Left renal cortex interstitium (tissue), 4 donors: ENCODE results near the gene ZFAND2B. TPM values are rescaled to one million over a fixed set of nuclear protein-coding genes. Genes with fewer than 3 reads are reported as not detected.

ENCODE experiments used
- DNase-seq, 4 donors: peaks; one replicate each; pipeline ENCODE4 v3.0.0-alpha.2; 2013; ENCODE audit warnings: low read depth in 4 of 4, low spot score in 2 of 4, missing footprints in 1 of 4
- polyA plus RNA-seq, 4 donors: library from polyadenylated mRNA; unstranded; fragments of 120-200 nt; gene quantifications; one replicate each; pipeline ENCODE4 v1.2.1, GENCODE V29; 2013; ENCODE audit not compliant: insufficient read length in 4 of 4

Gene ZFAND2B
- 10 to 100 TPM; 34.0 to 51.5 (median 43.8) TPM for polyA plus RNA-seq

DNA sequence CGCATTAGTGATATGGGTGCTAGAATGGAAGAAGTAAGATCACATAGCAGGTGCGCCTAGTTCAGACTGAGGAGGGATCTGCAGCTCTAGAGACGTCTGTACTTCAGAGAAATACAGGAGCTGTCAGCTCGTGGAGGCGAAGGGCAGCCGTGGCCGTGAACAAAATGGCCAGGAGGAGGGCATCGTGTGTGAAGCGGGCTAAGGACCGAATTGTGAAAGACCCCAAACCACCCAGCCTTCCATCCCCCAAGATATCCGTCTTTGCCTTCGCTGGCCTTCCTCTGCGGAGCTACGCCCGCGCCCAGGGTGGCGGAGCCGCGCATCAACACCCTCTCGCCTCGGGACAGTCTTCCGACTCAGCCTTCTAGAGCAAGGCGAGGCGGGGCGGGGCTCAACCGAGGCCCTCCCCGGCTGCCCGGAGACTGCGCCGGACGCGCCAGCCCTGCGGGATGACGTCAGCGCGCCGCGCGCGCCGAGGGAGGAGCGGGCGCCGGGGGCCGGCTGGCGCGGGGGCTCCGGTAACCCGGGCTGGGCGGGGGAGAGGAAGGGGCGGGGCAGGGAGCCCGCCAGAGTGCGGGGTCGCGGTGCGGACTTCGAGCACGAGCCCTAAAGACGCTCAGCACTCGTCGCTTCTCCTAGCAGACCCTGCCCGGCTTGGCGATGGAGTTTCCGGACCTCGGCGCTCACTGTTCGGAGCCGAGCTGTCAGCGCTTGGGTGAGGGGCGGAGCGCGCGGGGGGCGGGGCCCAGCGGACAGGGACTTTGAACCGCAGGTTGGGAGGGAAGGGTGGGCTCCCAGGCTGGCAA, at the start of gene ZFAND2B:
ZFAND2B (plus strand) TSS at position 455 of the 806 bp plus-strand sequence; CDS start at position 661, 206 bp downstream.
- DNase-seq: peak; percentile 86 to 93 (median 90)

DNA sequence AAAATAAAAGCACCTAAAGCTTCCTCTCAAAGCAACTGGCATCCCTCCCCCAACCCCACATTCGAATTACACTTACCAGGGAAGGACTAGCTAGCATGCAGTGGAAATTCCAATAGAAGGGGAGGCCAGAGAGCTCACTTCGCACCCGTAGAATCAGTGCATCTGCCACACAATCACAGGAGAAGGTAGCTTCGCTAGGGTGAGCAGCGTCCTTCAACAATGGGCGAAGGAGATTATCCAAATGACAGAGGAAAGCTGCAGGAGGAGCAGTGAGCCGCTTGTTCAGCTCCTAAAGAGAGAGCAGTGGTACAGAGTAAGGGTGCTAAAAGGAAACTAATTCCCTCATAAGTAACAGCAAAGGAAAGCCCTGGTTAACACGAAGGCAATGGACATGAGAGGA, 49.2 kb upstream of the ZFAND2B start:
- DNase-seq: no peak

DNA sequence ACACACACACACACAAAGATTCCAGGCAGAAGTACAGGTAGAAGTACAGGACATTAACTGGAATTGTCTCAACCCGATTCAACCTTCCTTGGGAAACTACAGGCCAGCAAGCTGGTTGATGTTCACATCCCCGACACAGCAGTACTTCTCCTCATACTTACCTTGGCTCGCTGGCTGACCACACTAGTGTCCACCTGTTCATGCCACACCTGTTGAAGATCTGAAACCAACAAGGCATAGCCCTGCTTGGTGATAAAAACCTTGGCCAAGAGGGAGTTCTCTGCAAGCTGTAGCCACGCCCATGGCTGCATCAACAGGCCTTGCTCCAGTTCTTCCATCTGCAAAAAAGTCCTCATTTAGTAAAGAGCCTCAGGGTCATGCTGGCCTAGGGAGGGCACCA, 48.6 kb upstream of the ZFAND2B start:
- no peak for DNase-seq

DNA sequence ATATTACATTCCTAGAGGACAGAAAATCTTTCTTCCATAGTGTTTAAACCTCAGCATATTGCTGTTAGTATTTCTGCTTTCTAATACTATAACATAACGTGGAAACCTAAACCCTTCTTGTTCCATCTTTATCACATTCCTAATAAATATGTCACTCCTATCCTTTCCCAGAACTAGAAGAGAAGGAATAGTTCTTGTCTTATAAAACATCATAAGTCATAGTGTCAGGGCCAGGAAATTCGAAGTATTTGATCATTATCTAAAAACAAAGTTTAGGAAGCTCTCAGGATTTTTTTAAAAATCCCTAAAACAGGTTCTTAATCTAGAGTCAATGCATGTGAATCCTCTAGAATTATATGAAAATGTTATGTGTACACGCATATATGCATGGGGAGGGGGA, 48.0 kb upstream of the ZFAND2B start:
- DNase-seq: no peak

DNA sequence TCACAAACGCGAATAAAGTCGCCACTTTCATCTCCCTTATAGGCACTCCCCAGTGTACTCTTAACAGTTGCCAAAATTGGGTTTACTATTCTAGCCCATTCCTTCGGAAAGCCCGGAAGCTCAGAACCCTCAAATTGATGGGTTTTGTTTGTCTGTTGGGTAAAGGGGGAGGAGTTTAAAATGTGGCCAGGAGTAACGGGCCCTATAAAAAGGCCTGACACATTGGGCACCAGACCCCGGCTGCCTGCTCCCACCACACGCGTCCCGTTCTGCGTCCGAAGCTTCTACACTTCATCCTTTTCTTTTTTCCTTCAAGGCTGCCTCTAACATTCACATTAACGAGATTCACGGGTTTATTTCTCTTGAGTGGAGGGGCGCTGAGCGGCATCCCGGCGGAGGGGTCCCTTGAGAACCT, 46.8 kb upstream of the ZFAND2B start:
- DNase-seq: no peak

DNA sequence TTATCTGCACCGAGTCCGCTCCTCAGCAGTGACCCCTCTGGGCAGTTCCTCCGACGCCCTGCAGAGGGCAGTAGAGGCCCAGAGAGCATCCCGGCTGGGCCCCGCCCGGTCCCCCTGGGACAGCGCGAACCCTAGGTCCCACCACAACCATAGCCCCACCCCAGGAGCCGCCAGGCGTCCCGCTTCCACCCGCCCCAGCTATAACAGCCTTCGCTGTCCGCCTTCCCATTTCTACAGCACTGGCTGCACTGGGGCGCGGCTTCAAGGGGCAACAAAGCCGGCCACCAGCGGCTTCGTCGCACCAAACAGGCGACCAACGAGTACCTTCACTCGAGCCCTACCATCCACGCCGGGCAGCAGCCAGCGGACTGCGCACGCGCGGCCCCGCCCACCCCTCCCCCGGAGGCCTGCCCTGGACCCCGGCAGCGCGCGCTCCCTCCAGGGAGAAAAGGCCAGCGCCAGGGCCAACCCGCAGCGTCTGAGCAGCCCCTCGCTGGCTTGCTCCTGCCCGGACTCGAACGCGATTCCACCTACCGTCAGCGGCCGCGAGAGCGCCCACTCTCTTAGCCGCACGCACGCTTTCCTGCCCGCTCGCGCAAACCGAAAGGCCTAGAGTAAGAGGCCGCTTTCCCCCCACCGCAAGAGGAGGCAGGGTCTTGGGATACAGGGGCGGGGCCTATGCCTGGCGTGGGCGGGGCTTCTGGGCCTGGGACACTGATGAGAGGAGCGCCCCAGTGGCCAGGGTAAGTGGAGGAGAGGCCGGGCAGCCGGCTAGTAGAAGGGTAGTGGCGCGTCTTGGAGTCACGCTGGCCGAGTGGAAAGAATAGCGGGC, 46.2 kb upstream of the ZFAND2B start, which contains the start of gene NHEJ1:
NHEJ1 (minus strand) TSS at position 630 of the 832 bp plus-strand sequence. CDS start 2,453 bp downstream, outside the sequence.
- peak in 3 of 4 donors; percentile 85 to 90 (median 89) for DNase-seq

DNA sequence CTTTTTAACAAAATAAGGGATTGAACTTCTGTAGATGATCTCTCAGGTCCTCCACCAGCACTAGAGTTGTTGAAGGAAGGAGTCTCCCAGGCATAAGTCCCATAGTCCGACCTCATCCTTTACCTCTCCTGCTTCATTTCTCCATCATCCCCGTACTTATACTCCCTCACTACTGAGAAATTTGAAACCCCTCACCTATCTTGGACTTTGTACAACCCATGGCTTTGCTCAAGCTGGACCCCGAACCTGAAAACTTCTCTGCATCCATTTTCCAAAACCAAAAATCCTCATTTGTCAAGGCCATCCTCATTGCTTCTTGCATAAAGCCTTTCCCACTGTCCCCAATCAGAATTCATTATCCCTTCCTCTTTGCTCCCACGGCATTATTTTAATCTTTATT, 45.5 kb upstream of the ZFAND2B start:
- no peak for DNase-seq

- DNase-seq: no peak
Measured at GRCh38 chr2:219163156-219163555, 43.4 kb upstream of the ZFAND2B start.

DNA sequence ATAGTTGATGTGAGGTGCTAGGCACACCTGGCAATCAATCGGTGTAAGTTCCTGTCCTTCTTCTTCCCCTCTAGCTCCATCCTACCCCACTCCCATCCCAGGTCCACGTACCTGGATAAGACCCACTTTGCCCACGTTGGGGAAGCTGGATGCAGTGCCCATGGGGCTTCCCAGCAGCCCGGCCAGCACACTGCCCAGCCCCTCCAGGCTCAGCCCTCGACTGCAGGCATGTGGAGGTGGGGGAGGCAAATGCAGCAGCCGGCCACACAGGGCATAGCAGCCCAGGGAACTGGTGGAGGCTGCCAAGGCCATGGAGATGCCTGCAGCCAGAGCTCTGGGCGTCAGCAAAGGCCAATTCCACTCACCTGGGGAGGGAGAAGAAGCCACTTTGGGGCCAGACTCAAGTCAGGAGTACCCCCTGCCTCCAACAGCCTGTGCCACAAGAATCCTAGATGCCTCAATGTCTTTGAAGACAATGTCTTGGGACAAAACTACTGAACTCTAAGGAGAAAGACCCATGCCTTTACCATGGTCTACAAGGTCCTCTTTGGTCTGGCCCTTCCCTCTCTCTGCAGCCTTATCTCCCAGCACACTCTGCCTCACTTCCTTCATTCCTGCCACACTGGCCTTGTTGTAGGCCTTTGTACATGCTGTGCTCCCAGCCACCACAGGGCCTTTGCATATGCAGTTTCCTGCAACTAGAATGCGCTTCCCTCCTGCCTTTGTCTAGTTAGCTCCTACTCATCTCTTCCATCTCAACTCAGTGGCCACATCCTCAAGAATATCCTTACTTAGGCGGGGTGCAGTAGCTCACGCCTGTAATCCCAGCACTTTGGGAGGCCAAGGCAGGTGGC, 41.3 kb upstream of the ZFAND2B start:
- no peak for DNase-seq

DNA sequence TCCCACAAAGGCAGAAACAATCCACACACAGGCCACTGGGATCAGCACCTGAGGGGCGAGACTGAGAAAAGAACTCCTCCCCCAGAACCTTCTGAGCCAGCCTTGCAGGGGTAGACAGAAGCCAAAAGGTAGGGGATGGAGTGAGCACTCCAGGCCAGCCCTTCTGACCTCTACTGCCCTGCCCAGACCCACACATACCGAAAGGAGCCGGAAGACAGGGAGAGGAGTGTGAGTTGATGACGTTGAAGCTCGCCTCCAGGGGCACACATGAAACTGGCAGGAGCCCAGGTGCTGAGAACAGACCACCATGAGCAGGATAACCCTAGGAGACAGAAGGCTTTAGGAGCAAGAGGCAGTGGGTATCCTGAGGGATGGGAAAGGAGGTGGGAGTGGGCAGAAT, 38.6 kb upstream of the ZFAND2B start:
- DNase-seq: no peak

DNA sequence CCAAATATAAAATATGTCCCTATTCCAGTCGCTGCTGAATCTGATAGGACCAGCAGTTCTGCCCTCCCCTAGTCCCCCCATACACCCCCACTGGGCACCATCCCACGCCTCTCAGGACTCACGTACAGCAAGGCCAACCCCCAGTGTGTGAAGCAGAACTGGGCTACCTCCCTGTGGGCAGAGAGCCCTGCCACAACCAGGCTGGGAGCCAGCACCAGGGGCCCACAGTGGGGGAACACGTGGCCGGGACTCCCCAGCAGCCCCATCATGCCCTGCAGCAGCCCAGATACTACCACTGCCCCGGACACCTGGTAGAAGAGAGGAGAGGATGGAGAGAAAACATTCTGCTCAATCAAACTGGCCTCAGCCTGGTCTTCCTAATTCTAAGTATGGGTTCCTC, 38.1 kb upstream of the ZFAND2B start:
- DNase-seq: no peak

GRCh38 chr2:219168932-219169331, 37.6 kb upstream of the ZFAND2B start:
- DNase-seq: no peak

GRCh38 chr2:219169930-219170654, 36.5 kb upstream of the ZFAND2B start, which contains the start of gene SLC23A3:
TSS of gene SLC23A3 (minus strand) at chr2:219170029. CDS start at chr2:219169984, 45 bp downstream.
- no peak for DNase-seq

DNA sequence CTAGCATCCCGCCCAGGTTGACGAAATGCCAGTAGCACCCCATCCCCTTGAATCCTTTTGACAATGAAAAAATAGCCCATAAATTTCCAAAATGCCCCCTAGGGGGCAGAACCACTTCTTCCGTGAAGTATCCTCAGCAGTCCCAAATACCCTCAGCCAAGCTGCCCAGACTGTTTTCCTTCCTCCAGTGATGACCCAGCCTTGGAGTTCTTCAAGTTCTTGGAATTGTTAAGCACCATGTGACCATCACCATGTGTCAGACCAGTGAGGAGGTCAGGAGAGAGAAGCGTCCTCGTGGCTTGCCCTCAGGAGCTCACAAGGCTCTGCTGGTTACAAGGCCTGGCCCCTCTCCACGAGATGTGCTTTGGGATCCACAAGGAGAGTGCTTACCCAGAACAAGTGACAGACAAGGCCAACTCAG, 35.3 kb upstream of the ZFAND2B start:
- peak in 2 of 4 donors; percentile 8 to 31 for DNase-seq

DNA sequence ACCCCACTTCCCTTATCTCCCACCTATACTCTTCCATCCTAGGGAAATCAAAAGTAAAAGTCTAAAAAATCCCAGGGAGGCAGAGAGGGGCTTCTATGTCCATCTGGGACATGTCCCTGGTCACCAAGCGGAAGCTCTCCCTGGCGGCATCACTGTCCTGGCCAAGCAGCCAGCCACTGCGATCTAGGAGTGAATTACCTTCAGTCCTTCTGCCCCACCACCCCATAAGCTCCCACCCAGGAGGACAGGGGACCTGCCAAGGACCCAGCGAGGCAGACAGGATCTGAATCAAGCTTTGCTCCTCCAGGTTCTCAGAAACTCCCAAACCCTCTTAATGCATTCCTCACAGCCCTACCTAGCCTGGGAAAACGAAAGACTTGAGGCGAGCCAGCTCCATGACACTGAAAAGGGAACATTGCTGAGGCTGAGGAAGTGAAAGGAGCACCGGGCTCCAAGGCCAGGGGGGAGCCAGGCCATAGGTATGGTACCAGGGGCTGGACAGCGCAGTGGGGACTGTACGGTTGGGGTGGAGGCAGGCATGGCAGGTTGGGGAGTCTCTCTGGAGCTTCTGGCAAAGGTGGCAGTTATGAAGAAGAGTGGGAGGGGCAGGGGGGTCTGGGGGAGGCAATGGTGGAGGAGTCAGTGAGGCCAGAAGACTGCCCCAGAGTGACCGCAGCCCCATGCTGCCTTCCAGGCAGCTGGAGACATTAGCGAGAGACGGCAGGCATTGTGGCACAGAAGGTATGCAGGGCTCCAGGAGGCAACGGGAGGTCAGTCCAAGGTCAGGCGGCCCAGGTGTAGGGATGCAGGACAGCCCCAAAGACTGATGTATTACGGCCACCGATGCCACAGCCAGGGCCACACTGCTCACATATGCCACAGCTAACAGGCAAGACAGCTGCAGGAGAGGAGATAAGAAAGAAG, 34.1 kb upstream of the ZFAND2B start:
- no peak for DNase-seq

DNA sequence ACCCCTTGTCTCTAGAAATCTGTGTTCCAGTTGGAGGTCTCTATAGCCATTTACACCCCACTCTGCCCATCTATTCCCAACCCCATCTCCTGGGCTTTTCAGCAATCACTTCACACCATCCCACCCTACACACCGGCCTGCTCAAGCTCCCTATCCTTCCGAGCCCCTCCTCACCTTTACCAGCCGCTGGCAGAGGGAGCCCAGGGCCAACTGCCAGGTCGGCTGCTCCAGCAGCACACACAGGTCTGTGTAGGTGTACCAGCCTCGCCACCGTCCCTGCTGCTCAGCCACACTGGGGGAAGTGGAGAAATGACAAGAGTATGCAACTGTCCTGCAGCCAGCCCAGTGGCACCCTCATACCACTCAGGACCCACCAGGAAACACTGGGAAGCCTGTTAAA, 33.4 kb upstream of the ZFAND2B start:
- no peak for DNase-seq

DNA sequence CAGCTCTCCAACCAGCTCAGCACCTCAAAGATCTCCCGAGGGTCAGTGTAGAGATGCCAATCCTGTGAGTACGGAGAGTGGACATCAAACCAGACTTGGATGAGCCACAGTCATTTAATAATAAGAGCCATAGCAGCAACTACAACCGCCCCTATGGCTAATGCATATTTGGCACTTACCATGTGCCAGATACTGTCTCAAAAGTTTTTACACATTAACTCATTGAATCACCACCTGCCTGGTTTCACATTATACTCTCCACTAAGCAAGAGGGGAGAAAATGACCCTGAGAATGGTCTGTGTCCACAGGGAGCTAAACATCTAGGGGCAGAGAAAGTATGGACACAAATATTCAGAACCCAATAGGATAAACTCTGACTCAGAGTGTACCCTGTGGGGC, 32.4 kb upstream of the ZFAND2B start:
- no peak for DNase-seq

GRCh38 chr2:219174801-219175200, 31.8 kb upstream of the ZFAND2B start:
- no peak for DNase-seq

DNA sequence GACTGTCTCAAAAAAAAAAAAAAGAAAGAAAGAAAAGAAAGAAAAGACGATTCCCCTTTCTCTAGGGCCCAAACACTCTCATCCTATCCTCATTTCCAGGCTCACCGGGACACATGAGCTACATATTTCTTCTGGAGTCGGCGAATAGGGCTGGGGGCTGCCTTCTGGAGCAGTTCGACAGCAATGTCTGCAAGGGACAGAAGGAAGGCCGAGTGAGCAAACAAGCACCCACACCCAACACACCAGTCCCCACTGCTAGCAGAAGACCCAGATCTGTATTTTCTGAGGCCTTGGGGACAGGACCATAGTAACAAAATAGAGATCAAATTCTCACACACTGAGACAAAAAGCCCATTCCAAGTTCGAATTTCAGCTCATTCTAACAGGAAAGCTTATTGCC, 31.1 kb upstream of the ZFAND2B start:
- no peak for DNase-seq
